NCI-H510A (cell line): ENCODE results near the gene PNKD.
A peak's percentile ranks its signal among the peaks of the same experiment; 100 is the strongest.
"Not testable (repeated sequence)": the region's sequence is repeated elsewhere in the genome, so short reads cannot be mapped to it uniquely, and the experiment has no call there.

Experiments used
- DNase-seq: peaks from one replicate; lab custom pipeline; 2025; lab: John Stamatoyannopoulos, UW

PNKD gene

GRCh38 chr2:218273214-218273907 lies 3.0 kb downstream of the PNKD start:
- not testable (repeated sequence) for DNase-seq

- DNase-seq = no peak
Measured at GRCh38 chr2:218273908-218274249, 3.6 kb downstream of the PNKD start.

DNA sequence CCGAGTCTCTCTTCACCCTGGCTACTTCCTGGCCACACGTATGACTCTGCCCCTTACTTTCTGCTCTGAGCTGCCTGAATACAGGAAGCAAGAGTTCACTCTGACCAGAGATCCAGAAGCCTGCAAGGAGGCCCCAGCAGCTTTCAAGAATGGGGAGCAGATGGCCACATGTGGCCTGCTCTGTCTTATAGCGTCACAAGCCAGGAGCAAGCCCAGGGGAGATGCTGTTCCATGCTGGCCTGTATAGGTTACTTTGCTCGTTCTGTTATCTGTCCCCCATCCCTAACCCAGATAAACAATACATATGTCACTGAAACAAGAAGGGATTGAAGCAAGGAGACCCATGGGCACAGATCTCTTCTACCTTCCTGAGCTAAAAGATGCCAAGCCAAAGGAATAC lies 4.3 kb downstream of the PNKD start:
- DNase-seq = no peak

DNA sequence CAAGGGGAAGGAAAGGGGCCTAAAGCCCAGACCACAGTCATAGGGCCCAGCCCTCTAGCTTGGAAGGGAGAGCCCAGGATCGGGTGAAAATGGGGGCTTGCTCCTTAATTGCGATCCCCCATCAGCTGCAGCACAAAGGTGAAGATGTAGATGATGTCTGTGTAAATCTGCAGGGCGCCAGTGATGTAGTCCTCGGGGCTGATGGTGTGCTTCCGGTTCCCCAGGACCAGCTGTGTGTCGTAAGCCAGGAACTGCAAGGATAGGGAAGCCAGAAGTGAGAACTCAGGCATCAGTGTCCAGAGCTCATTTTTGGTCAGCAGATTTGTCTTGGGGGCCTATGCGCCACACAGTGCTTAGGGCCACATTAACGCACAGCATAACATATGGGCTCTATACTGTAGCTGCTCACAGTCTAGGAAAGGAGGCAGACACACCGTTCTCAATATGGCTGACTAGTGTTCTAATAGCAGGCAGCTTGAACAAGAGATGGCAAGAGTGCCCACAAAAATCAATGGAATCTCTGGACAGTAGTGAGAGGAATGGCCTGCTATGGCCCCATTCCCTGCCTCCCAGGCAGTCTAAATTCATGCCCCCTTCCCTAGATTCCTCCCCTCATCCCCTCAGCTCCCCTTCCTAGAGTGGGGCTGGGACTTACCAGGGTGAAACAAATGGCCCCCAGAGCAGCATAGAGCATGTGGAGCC lies 5.2 kb downstream of the PNKD start:
- no peak for DNase-seq

- no peak for DNase-seq
Measured at GRCh38 chr2:218276986-218277755, 6.9 kb downstream of the PNKD start.

GRCh38 chr2:218277921-218278320 lies 7.6 kb downstream of the PNKD start:
- DNase-seq = no peak

GRCh38 chr2:218278531-218279360 lies 8.4 kb downstream of the PNKD start:
- DNase-seq = no peak

DNA sequence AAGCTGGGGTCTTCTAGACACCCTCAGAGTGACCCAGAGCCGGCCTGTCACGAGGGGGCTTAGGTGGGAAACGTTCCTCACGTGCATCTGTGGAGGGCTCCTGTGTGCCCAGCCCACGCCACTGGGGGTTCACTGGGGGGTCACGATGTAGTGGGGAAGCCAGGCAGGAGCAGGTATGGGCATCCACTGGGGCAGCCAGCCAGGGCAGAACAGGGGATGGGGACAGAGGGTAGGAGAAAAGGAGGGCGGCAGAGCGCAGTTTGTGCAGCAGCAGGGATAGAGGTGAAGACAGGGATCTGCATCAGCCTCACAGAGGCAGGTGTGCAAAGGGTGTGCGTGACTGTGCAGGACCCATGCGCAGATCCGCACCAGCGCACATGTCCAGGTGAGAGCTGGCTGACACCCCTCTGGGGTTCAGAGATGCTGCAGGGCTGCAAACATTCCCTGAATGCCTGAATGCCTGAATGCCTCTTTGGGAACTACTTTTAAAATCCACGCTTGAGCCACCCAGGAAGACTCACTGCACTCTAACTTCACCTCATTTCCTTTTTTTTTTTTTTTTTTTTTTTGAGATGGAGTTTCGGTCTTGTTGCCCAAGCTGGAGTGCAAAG lies 10.0 kb downstream of the PNKD start:
- no peak for DNase-seq

DNA sequence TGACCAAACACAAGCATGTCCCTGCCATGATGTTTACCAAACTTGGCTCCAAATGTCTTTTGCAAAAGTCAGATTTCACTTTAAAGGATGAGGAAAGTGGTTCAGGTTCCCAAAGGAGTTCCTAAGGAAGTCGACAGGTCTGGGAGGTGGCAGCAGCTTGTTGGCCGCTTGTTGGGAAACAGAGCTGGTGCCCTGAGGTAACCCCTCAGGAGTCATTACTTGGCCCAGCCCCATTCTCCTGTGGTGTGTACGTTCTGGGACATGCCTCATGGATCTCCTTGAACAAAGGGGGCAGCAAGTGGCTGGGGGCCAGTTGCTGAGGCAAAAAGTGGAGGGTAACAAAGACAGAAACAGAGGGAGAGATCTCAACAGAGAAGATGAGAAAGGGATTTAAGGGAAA lies 11.1 kb downstream of the PNKD start:
- DNase-seq = no peak

DNA sequence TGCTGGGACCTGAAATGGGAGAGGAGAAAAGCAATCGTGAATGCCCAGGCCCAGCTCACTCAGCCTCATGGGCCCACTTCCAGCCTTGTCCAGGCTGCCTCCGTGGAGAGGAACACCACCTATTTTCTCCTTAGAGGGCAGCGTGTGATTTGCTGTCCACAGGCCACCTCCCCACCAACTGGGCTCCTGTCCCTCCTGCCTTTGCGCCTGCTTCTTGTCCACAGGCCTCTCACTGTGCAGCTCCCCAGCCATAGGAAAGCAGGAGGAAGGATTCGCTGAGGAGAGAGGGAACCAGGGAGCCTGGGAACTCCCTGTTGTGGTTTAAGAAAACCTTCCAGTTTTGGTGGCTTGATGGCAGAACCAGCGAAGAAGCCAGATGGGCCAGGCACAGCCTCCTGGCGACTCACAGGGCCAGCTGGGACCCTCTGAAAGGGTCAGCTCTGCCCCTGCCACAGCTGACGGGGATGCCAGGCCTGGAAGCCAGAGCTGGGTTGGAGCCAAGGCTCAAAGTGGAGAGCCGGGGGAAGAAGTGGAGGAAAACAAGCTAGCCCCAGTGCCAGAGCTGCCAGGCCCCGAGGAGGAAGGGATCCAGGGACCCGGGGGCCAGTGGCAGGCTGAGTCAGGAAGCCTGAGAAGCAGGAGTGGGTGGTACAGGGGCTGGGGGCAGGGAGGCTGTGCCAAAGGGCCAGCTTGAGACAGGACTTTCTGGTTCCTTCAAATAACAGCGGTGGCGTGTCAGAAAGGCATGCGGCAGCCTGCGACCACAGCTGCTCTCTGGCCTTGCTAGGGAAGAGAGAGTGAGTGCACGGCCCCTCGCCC lies 12.1 kb downstream of the PNKD start:
- no peak for DNase-seq

- DNase-seq = no peak
Measured at GRCh38 chr2:218284106-218284811, 13.9 kb downstream of the PNKD start.

- DNase-seq = no peak
Measured at GRCh38 chr2:218285604-218286003, 15.3 kb downstream of the PNKD start.

DNA sequence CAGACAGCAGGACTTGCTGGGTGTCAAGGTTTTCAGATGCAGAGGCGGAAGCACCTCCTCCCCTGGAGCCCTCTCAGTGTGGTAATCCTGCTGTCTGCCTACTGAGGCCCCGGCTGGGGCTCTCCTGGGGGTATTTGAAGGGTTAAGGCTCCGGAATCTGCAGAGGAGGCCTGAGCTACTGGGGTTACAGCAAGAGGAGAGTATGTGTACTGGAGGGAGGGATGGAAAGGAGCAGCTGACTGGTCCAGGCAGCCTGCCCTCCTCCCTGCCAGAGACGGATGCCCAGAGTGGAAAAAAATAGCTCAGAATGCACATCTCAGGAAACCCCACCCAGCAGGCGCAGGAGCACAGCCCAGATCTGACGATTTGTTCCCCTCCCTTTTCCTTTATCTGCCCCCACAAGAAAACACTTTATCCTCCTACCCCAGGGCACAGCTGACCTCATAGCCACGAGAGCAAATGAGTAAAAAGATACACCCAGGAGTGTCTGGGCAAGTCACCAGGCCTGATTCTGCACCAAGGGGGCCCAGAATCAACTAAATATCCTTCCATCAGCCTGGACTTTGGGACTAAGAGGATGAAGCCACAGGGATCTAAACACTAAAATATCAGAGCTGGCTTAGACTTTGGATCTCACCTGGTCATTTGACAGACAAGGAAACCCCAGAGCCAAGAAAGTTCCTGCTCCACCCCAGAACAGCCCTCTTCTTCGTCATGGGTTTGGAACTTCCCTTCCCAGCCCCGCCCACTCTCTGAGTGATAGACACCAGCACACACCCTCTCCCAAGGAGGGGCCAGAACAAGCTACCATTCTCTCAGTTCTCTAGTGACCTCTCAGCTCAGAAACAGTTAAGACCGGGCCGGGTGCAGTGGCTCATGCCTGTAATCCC lies 16.5 kb downstream of the PNKD start:
- peak; percentile 62 for DNase-seq

DNA sequence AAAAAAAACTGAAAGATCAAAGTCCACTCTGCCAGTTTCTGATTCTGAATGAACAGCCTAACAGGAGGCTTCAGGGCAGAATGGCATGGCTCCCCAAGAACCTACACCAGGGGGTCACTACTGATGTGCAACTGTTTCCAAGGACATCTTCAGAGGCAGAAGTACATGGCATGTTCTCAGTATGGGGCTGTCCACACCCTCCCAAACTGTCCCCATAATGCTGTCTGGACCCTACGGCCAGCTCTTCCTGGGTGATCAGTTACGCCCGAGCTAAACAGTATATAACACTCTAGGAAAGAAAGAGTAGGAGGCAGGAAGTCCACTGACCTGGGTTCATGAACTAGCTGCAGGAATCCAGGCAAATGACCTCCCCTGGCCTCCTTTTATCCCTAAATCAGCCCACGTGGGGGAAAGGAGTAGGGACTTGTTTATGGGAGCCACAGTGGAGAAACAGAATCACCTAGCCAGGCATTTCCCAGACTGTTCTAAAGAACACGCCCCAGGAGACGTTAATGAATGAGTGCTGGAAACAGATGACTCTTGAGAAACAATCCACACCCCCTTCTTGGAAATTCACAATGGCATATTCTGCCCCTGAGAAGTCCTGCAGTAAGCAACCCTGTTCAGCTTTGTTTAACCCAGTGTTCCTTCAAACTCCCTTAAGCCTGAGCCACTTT lies 19.5 kb downstream of the PNKD start:
- DNase-seq = no peak

DNA sequence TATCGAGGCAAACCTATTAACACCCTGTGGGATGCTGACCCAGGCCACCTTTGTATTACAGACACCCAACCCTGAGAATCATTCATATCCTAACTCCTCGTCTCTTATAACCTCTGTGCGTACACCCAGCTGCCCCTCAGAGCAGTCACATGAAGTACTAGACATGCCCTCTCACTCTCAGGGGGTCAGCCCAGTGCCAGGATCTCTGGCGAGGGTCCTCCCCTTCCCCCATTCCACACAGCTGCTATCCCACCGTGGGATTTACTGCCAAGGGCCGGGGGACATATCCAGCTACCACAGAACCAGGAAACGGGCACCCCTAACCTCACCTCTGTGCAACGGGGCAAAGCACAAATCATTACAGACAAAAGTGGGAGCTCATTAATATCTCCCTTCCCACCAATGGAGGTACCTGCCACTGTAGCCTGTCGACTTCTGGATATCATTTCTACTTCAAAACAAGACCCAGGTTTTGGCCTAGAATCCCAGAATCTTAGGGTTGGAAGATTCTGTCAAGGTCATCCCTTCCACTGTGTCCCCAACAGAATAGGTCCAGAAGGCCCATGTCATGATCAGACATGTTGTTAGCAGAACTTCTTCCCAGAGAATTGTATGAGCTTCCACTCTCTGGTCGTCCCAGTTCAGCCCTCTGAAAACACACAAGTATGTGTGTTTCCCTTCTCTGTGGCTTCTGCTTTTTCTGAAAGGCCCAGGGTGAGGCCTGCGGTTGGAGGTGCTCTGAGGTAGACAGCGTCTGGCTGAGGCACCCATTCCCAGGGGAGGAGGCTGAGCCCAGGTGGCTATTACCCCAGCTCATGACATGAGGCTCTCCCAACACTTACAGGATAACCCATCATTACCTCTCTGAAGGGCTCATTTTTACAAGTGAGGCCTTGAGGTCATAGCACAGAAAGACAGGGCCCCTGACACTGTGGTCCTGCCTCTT lies 20.3 kb downstream of the PNKD start:
- no peak for DNase-seq

- no peak for DNase-seq
Measured at GRCh38 chr2:218291318-218292047, 21.2 kb downstream of the PNKD start.
